Measurements from ENCODE around the gene STEAP3. TPM values are rescaled to one million over a fixed set of nuclear protein-coding genes. Genes with fewer than 3 reads are reported as not detected.

STEAP3 gene
- total RNA-seq, 1 experiment from 2014 or later = 24.0 TPM

- CTCF ChIA-PET = interaction anchor here (1.0 to 1.1 kb wide), 2 partner anchors 10 to 62 kb away, joined by 3 to 4 read pairs; no protein-coding TSS in a partner anchor
- Mint-ChIP-seq H3K4me3 (no peak overlapping the region), H3K4me1 (peaks cover 26% of the 10 kb centered on the region), H3K9me3 (peaks cover 5% of the 10 kb centered on the region; the same call in 1 of the 2 replicates), H3K27me3 (ENCODE audit: low read depth) (no peaks in the 10 kb centered on the region; the same call in 1 of the 2 replicates), H3K27ac (no peak overlapping the region), H3K36me3 (peaks cover 27% of the 10 kb centered on the region)
- DNase-seq (ENCODE audit: low spot score) (no peak), ATAC-seq (no peak)
- POLR2A ChIA-PET = no interaction called here
- TF ChIP-seq NR1H2 (CRISPR knock-in tag; IDR thresholded peaks at IDR 0.05) (no peak), EMX1 (CRISPR knock-in tag; IDR thresholded peaks at IDR 0.05) (no peak), ETV6 (CRISPR knock-in tag; IDR thresholded peaks at IDR 0.05) (no peak), GRHL2 (CRISPR knock-in tag; IDR thresholded peaks at IDR 0.05; ENCODE audit: insufficient replicate concordance, severe bottlenecking) (no peak), AR (CRISPR knock-in tag; IDR thresholded peaks at IDR 0.05) (no peak), E2F5 (CRISPR knock-in tag; IDR thresholded peaks at IDR 0.05) (no peak), ZNF512 (CRISPR knock-in tag; IDR thresholded peaks at IDR 0.05; ENCODE audit: borderline replicate concordance) (no peak), TEAD4 (CRISPR knock-in tag; IDR thresholded peaks at IDR 0.05) (no peak), STAT6 (CRISPR knock-in tag; conservative IDR thresholded peaks at IDR 0.05; ENCODE audit: low read depth) (no peak), NR3C1 (CRISPR knock-in tag; conservative IDR thresholded peaks at IDR 0.05; ENCODE audit: low read depth) (no peak), FOXK1 (CRISPR knock-in tag; IDR thresholded peaks at IDR 0.05) (no peak), HMGA2 (CRISPR knock-in tag; IDR thresholded peaks at IDR 0.05) (no peak), ZNF281 (CRISPR knock-in tag; IDR thresholded peaks at IDR 0.05) (no peak)
Measured at GRCh38 chr2:119243621-119244020, 20.0 kb downstream of the STEAP3 start.
